ENCODE results near the gene ASIC4. TPM values are rescaled to one million over a fixed set of nuclear protein-coding genes. Genes with fewer than 3 reads are reported as not detected.

ASIC4 gene
- total RNA-seq, 1 experiment from 2014 or later = not detected

- no peak for DNase-seq (ENCODE audit: unreplicated experiment)
- Mint-ChIP-seq H3K27ac (ENCODE audit: low read depth, unreplicated experiment) (no peak overlapping the region), H3K4me1 (ENCODE audit: insufficient read depth, unreplicated experiment) (no peaks in the 10 kb centered on the region), H3K36me3 (ENCODE audit: insufficient read depth, unreplicated experiment) (peaks cover 4% of the 10 kb centered on the region), H3K27me3 (ENCODE audit: insufficient read depth, unreplicated experiment) (no peaks in the 10 kb centered on the region), H3K4me3 (ENCODE audit: unreplicated experiment) (no peak overlapping the region), H3K9me3 (ENCODE audit: unreplicated experiment) (no peaks in the 10 kb centered on the region)
- ChIA-PET CTCF (interaction anchor here (1.0 kb wide), 1 partner anchor 155 kb away, joined by 3 read pairs; no protein-coding TSS in a partner anchor), POLR2A (interaction anchor here (0.6 to 1.5 kb wide), 2 partner anchors 13 to 42 kb away, joined by 3 to 6 read pairs; partner anchors contain the start of gene OBSL1)
- TF ChIP-seq, protein P1, sequence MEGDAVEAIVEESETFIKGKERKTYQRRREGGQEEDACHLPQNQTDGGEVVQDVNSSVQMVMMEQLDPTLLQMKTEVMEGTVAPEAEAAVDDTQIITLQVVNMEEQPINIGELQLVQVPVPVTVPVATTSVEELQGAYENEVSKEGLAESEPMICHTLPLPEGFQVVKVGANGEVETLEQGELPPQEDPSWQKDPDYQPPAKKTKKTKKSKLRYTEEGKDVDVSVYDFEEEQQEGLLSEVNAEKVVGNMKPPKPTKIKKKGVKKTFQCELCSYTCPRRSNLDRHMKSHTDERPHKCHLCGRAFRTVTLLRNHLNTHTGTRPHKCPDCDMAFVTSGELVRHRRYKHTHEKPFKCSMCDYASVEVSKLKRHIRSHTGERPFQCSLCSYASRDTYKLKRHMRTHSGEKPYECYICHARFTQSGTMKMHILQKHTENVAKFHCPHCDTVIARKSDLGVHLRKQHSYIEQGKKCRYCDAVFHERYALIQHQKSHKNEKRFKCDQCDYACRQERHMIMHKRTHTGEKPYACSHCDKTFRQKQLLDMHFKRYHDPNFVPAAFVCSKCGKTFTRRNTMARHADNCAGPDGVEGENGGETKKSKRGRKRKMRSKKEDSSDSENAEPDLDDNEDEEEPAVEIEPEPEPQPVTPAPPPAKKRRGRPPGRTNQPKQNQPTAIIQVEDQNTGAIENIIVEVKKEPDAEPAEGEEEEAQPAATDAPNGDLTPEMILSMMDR (IDR thresholded peaks at IDR 0.05; ENCODE audit: unreplicated experiment) = no peak
- intact Hi-C loops (cut with micrococcal nuclease) = no loop called here
- BruUV-seq (replicated peaks) = no TSS peak
These were observed 43.0 kb downstream of the ASIC4 start for GRCh38 chr2:219557320-219557719.

DNA sequence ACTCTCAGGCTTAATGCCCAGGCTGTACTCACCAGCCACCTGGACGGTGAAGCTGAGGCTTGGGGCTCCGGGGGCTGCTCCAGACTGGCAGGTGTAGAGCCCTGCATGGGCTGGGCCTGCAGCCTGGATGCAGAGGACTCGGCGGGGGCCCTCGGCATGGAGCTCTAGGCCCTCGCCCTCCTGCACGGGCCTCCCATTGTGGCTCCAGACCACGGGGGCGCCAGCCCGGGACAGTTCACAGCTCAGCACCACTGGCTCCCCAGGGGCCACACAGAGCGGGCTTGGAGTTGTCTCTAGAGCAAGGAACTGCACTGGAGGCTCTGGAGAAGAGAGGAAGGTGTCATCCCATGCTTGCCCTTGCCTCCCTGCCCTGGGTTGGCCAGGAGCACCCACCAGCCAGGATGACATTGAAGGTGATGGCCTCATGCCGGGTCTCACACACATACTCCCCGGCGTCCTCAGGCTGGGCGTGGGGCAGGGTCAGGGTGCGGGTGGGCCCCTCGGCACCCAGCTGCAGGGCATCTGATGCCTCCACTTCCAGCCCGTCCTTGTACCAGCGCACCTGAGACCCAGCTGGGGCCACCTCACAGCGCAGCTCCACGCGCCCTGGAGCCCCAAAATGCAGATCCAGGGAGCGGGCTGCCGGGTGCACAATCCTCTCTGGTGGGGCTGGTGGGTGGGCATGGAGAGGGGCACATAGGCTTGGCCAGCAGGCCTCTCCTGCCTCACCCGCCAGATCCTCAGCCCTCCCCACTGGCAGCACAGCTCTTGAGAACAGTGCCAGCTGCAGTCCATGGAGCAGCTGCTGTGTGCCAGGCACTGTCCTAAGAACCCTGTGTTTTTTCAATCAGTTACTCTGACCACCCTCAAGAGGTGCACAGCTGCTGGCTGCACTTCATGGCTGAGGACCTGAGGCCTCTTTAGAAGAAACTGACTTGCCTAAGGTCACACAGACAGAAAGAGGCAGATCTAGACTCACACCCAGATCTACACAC is 43.8 kb downstream of the ASIC4 start:
- H3K4me3 Mint-ChIP-seq (ENCODE audit: unreplicated experiment) = no peak overlapping the region
- intact Hi-C loops (cut with micrococcal nuclease) = no loop called here
- no peaks in the 10 kb centered on the region for H3K27me3 Mint-ChIP-seq (ENCODE audit: insufficient read depth, unreplicated experiment)
- ChIA-PET CTCF (interaction anchor here (1.0 to 4.5 kb wide), 3 partner anchors 13 to 156 kb away, joined by 3 to 23 read pairs (median 22); partner anchors contain the start of genes CHPF, INHA, OBSL1 and TMEM198), POLR2A (interaction anchor here (1.5 kb wide), 1 partner anchor 13 kb away, joined by 6 read pairs; the partner anchor contains the start of gene OBSL1)
- H3K36me3 Mint-ChIP-seq (ENCODE audit: insufficient read depth, unreplicated experiment) = peaks cover 4% of the 10 kb centered on the region
- no peak overlapping the region for H3K27ac Mint-ChIP-seq (ENCODE audit: low read depth, unreplicated experiment)
- H3K4me1 Mint-ChIP-seq (ENCODE audit: insufficient read depth, unreplicated experiment) = no peaks in the 10 kb centered on the region
- H3K9me3 Mint-ChIP-seq (ENCODE audit: unreplicated experiment) = no peaks in the 10 kb centered on the region
- no TSS peak for BruUV-seq (replicated peaks)
- TF ChIP-seq, protein P1 (IDR thresholded peaks at IDR 0.05; ENCODE audit: unreplicated experiment) = no peak
- no peak for DNase-seq (ENCODE audit: unreplicated experiment)

DNA sequence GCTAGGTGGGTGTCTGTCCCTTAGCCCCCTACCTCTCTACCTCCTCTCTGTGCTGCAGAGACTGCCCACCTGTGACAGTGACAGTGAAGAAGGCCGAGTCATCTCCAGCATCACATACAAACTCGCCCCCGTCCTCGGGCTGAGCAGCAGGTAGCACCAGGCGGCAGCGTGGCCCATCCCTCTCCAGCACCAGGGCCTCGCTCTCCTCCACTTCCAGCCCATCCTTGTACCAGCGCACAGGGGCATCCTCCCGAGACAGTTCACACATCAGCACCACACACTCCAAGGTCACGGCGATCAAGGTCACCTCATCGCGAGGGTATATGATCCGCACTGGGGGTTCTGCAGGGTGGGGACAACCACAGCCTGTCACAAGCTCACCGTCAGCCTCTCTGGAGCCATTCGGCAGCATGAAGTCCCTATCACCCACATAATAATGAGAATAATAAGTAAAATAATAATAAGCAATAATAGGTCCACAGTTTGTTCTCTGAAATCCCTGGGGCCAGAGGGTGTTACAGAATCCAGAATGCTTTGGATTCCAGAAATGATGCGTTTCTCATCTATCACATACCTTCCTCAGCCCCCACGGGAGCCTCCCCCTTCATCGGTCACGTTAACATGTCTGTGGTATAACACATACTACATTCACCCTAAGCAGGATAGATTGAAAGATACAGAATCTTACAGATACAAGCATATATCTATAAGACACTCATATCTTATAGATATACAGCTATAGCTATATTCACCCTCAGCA is 45.1 kb downstream of the ASIC4 start:
- TF ChIP-seq, protein P1 (IDR thresholded peaks at IDR 0.05; ENCODE audit: unreplicated experiment) = no peak
- BruUV-seq (replicated peaks) = no TSS peak
- intact Hi-C loops (cut with micrococcal nuclease) = no loop called here
- Mint-ChIP-seq H3K4me1 (ENCODE audit: insufficient read depth, unreplicated experiment) (no peaks in the 10 kb centered on the region), H3K27ac (ENCODE audit: low read depth, unreplicated experiment) (no peak overlapping the region), H3K4me3 (ENCODE audit: unreplicated experiment) (no peak overlapping the region), H3K9me3 (ENCODE audit: unreplicated experiment) (no peaks in the 10 kb centered on the region), H3K36me3 (ENCODE audit: insufficient read depth, unreplicated experiment) (peaks cover 4% of the 10 kb centered on the region), H3K27me3 (ENCODE audit: insufficient read depth, unreplicated experiment) (no peaks in the 10 kb centered on the region)
- DNase-seq (ENCODE audit: unreplicated experiment) = no peak
- ChIA-PET POLR2A (no interaction called here), CTCF (interaction anchor here (0.6 to 4.6 kb wide), 32 partner anchors 8 to 1094 kb away, joined by 3 to 23 read pairs (median 6); partner anchors contain the start of genes CHPF, INHA, OBSL1 and STK11IP)
